Stimulated activated naive CD8-positive, alpha-beta T cell treated with anti-CD3 and anti-CD28 coated beads, Interleukin-15, Interleukin-2, amounts not matched to agents 100 U/mL and 50 U/mL, for 24 hours (primary cell): Measurements from ENCODE around the gene IFT52.
A peak's percentile ranks its signal among the peaks of the same experiment; 100 is the strongest.

Source experiments
- ATAC-seq: fragments of 150-1000 bp; cut with Tn5 transposase; one replicate; pipeline ENCODE4 v1.10.0; 2021
- DNase-seq: peaks from one replicate; pipeline ENCODE4 v3.0.0; 2021

The IFT52 gene

GRCh38 chr20:43590392-43591303 lies at the start of gene IFT52:
Gene IFT52 (plus strand): TSS chr20:43590937. CDS start chr20:43594699, 3,762 bp downstream.
- peak; percentile 90 for DNase-seq
- peak; percentile 100 for ATAC-seq

- no peak for DNase-seq
- no peak for ATAC-seq
These were observed 49.5 kb upstream of the IFT52 start for GRCh38 chr20:43541214-43541613.

DNA sequence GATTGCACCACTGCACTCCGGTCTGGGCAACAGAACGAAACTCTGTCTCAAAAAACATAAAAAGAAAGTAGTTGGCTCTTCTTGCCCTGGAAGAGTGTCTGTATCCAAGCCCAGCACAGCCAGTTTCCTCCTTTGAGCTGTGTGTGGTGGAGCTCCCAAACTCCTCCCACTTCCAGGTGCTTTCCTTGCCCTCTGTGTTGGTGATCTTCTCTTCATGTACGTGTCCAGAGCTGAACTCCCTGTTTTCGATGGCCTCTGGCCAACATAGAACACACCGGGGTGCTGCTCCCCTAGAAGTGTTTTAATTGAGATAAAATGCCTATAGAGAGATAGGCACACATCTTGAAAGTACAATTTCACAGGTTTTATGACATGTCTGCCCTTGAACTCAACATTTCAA lies 48.6 kb upstream of the IFT52 start:
- ATAC-seq (no peak), DNase-seq (no peak)

DNA sequence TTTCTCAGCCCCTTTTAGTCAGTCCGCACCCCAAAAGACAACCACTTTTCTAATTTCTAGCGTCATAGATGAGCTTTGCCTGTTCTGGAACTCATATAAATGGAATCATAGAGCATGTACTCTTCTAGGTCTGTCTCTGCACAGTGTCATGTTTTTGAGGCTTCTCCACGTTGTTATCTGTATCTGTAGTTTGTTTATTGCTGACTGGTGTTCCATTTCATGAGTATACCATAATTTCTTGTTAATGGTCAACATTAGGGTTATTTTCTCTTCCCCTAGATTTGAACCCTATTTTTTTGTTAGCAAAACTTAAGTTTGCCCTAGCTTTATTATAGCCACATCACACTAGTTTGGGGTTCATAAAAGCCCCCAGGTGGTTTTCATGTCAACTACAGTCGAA lies 48.1 kb upstream of the IFT52 start:
- DNase-seq (no peak), ATAC-seq (no peak)

DNA sequence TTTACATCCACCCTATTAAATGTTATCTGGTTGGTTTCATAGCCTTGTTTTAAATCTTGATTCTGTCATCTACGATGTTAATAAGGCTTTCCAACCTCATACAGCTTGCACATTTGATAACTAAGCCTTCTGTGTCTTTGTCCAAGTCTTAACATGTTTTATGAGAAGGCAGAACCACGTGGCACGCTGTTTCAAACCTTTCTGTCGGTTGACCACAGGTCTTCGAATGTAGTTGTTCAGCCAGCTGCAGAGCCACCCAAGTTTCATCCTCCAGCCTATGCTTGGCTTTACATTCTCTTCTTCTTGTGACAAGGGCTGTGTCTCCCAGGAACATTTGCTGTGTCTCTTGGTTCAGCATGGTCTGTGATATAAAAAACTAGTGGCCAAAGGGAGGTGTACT lies 47.6 kb upstream of the IFT52 start:
- no peak for DNase-seq
- ATAC-seq, result no peak

DNA sequence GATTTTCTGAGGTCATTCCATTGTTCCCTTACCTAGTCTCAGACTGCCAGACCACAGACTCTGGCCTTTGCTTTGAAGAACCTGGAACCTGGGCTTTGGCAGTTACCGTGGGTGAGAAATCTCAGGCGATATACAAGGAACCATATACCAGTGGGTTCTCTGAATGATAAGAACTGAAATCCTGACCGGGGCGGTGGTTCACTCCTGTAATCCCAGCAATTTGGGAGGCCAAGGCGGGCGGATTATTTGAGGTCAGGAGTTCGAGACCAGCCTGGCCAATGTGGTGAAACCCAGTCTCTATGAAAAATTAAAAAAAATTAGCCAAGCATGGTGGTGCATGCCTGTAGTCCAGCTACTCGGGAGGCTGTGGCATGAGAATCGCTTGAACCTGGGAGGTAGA lies 46.2 kb upstream of the IFT52 start:
- no peak for DNase-seq
- no peak for ATAC-seq

DNA sequence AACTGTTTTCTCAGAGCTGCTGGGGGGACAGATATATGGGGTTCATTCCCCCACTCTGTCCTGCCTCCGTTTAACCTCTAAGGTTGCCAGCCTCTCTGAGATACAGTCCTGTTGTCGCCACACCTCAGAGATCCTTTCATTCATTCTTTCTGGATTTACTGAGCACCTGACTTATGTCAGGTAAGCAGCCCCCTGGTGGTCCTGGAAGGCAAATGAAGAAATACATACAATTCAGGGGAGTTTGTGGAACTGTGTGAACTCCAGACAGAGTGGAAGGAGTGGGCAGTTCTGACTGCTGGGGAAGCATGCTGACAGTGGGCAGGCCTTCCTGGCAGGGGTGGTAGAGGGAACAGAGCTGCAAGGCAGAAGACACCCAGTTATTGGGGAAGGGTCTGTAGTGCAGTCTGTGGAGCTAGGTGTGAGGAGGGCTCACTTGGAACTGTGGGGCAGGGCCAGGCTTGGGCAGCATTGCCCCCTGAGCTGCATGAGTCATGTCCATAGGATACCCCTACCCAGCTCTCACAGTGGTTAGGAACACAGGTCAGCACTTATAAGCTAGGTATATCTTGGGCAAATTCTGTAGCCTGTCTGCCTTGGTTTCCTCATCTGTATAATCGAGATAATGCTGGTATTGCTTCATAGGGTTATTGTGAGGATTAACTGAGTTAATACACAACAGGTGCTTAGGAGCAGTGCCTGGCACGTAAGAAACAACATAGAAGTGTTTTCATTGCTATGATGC lies 44.7 kb upstream of the IFT52 start:
- no peak for ATAC-seq

GRCh38 chr20:43548273-43548880 lies 42.4 kb upstream of the IFT52 start:
- ATAC-seq (no peak), DNase-seq (no peak)

More for the DNA sequence above, 44.7 kb upstream of the IFT52 start:
- DNase-seq, result no peak

- no peak for DNase-seq
- ATAC-seq, result no peak
These were observed 41.2 kb upstream of the IFT52 start for GRCh38 chr20:43549416-43550065.

- ATAC-seq, result no peak
These were observed 40.3 kb upstream of the IFT52 start for GRCh38 chr20:43550456-43550855.

DNA sequence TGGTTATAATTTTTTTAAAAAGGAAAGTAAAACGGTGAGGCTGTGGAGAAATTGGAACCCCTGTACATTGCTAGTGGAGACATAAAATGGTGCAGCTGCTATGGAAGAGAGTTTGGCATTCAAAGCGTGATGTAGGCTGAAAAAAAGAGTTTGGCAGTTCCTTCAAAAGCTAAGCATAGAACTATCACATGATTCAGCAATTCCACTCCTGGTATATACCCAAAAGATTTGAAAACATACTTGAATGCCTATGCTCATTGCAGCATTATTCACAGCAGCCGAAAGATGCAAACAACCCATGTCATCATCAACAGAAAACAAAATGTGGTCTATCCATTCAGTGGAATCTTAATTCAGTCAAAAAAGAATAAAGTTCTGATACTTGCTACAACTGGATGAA lies 36.4 kb upstream of the IFT52 start:
- no peak for ATAC-seq
- DNase-seq, result no peak

More at GRCh38 chr20:43550456-43550855, 40.3 kb upstream of the IFT52 start:
- DNase-seq, result no peak

DNA sequence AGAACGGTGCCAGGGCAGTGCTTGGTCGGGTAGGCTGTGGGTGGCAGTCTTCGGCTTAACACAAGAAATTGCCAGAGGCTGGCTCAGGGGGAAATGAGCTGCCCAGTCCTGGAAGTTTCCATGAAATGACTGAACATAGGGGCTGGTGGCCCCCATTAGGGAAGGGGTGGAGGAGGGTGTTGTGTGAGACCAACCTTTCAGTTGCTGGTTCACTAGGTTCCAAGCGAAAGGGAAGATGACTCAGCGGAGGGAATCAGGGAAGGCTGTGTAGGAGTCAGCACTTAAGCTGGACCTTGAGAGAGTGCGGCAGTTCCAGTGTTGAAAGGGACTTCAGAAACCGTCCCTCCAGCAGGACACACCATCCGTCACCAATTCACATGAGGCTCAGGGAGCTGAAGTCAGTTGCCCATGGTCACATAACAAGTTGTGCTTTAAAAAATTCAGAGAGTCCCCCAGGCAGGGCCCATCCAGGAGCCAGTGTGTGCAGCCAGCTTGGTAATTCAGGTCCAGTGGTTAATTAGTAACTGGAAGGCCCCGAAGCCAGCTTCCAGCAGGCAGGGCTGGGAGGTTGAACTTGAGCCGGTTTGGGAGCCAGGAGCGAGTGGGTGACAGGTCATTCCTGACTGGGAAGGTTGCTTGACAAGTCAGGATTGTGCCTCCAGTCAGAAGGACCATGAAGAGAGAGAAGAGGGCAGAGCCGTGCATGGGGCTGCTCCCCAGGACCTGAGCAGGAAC lies 32.2 kb upstream of the IFT52 start, which contains the start of gene SGK2:
Gene SGK2, plus strand, starts transcription at position 616 of the 735 bp plus-strand sequence. CDS start 7,469 bp downstream, outside the sequence.
- ATAC-seq, result no peak
- DNase-seq, result no peak

DNA sequence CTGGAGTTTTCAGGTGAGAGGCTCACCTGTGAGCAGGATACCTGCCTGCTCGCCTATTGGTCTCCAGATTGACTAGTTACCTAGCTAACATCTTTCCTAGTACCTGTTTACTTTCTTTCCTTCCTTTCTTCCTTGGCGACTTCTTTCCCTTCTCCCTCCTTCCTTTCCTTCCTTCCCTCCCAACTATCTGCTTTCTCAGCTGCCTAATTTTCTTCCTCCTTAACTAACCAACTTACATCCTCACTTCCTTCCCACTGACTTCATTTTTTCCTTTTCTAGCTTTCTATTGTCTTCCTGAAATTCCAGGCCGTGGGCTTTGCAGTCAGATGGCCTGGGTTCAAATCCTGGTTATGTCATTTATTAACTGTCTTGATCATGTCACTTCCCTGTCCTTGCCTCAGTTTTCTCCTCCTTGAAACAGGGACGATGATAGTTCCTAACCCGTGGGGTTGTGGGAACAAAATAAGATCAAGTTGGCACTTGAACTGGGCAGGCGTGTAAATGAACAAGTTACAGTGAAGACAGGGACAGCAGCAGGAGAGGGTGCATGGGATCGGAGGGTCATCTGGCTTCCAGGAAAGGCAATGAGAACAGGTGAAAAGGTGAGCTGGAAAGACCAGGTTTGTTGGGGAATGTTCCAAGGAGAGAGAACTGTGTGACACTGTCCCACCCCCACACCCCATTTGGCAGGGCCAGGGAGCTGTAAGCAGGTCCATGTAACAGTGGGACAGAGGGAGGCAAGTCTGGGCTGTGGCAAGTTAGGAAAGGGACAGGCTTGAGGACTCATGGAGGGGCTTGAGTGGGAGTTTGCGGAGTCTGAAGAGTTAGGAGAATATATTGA lies 31.4 kb upstream of the IFT52 start:
- DNase-seq, result no peak
- no peak for ATAC-seq

DNA sequence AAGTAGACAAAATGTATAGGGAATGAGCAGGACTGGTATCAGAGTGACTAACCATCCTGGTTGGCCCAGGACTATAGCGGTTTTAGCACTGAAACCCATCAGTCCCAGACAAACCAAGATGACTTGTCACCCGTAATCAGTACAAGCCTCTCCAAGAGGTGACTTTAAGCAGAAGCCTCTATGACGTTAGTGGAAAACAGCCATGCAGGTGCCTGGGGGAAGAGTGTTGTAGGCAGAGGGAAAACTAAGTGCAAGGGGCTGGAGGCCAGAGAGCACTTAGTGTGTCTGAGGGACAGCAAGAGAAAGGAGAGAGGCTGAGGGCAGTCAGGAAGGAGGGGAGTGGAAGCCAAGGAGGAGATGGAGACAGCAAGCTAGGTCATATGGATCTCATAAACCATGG lies 29.8 kb upstream of the IFT52 start:
- no peak for ATAC-seq
- DNase-seq, result no peak

DNA sequence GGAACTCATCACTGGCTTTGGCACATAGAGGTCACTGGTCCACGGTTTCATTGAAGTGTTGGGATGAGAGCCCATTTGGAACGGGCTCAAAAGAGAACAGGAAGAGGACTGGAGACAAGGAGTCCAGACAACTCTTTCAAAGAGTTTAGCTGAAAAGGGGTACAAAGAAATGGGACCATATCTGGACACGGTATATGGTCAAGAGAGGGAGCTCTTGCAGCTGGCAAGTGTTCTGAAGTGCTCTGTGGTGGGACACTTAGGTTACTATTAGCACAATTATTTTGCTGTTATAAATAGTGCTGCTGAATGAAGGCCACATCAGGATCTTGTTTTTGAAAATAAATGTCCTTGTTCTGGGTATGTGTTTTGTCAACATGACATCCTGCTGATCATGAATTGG lies 27.3 kb upstream of the IFT52 start:
- ATAC-seq (no peak), DNase-seq (no peak)

- no peak for ATAC-seq
- no peak for DNase-seq
These were observed 26.7 kb upstream of the IFT52 start for GRCh38 chr20:43563991-43564390.

GRCh38 chr20:43564455-43564854 lies 26.3 kb upstream of the IFT52 start:
- no peak for ATAC-seq
- no peak for DNase-seq

- ATAC-seq (no peak), DNase-seq (no peak)
These were observed 25.6 kb upstream of the IFT52 start for GRCh38 chr20:43564993-43565757.

DNA sequence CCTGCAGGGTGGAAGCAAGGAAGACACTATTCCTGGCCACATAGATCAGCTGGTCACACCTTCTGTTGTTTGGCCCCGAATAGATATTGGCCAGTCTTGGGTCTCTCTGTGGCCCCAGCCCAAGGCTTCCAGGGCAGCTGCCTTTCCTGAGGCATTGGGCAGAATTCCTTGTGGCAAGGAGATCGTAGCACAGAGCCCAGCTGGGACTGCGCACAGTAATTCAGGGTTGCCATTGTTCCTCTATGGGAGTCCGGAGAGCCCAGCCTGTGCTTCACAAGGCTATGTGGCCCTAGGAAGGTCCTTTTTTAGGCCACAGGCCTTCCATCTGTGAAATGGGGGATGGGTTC lies 25.0 kb upstream of the IFT52 start:
- DNase-seq, result no peak
- ATAC-seq, result no peak

- ATAC-seq, result no peak
- no peak for DNase-seq
These were observed 23.3 kb upstream of the IFT52 start for GRCh38 chr20:43567477-43567876.
